ENCODE measurements around the gene RNASE12. TPM values are rescaled to one million over a fixed set of nuclear protein-coding genes. Genes with fewer than 3 reads are reported as not detected.

RNASE12 gene
- total and polyA plus RNA-seq, 2 donors (not counting 3 experiments of a cell fraction or from before 2014, with no cell fraction given), result not detected

DNA sequence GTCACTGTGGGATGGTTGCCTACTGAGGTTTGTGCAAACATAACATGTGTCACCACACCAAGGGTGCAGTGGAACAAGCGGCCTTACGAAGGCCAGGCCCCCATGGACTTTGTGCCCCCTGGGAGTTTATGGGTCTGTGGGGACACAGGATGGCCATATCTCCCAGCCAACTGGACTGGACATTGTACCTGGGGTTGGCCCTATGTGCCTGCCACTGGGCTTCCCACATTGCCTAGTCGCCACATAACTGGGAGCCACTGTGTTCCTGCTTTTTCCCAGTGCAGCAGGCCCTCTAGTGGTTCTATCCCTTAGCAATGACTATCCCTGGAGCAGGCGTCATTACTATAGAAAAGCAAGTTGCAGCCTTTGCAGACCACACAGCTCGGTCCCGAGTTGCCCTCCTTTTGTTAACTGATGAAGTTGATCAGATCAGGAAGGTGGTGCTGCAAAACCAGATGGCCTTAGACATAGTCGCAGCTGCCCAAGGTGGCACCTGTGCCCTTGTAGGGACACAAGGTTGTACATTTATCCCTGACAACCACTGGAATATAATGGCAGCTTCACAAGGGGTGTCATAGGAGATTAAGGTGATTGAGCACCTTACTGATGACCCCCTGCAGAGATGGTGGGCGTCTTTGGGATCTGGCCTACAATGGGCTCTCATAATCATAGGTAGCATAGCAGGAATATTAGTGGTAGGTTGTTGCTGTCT lies 15.2 kb upstream of the RNASE12 start:
- H3K9me1 ChIP-seq (replicated peaks; ENCODE audit: control insufficient read depth, extremely low read depth, insufficient read depth, low read length), result no peaks in the 10 kb centered on the region
- H3K27me3 ChIP-seq (ENCODE audit: control insufficient read depth in 2 of 2, insufficient read depth in 2 of 2, low read length in 2 of 2), result peaks cover 0 to 3% of the 10 kb centered on the region in 2 experiments
- no peaks in the 10 kb centered on the region for H3K79me2 ChIP-seq (ENCODE audit: control insufficient read depth, insufficient read depth, low read length)
- H3K27ac ChIP-seq (ENCODE audit: insufficient read depth, low read depth, low read length), result no peak overlapping the region
- H3K9me3 ChIP-seq (replicated peaks; ENCODE audit: control insufficient read depth, insufficient read depth, low read length), result no peaks in the 10 kb centered on the region
- DNase-seq (ENCODE audit: low read depth, low spot score) (peak; percentile 55), FAIRE-seq (peak; percentile 81)
- H3K4me1 ChIP-seq (ENCODE audit: control insufficient read depth, extremely low read depth, insufficient read depth, low read length), result peaks cover 4% of the 10 kb centered on the region
- H3K4me2 ChIP-seq (ENCODE audit: insufficient read depth, low read length), result no peak overlapping the region
- POLR2A ChIA-PET, result interaction anchor here (1.6 kb wide), 1 partner anchor 151 kb away, joined by 4 read pairs; the partner anchor contains the start of genes APEX1 and OSGEP
- H3K9ac ChIP-seq (replicated peaks; ENCODE audit: extremely low read depth, insufficient read depth, low read length), result no peak overlapping the region
- H2AFZ ChIP-seq (ENCODE audit: low read depth, low read length), result no peak overlapping the region
- intact Hi-C loops (cut with micrococcal nuclease), result loop anchor here (1.0 to 2.0 kb wide), 4 partner anchors 76 to 151 kb away; partner anchors contain the start of genes APEX1 and PNP
- no peaks in the 10 kb centered on the region for H3K36me3 ChIP-seq (ENCODE audit: control insufficient read depth in 2 of 2, extremely low read depth in 1 of 2, insufficient read depth in 2 of 2, low read length in 2 of 2)
- TF ChIP-seq, protein P1, sequence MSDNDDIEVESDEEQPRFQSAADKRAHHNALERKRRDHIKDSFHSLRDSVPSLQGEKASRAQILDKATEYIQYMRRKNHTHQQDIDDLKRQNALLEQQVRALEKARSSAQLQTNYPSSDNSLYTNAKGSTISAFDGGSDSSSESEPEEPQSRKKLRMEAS (IDR thresholded peaks at IDR 0.05; ENCODE audit: insufficient read depth, insufficient read length), result no peak
- TF ChIP-seq, protein P2, sequence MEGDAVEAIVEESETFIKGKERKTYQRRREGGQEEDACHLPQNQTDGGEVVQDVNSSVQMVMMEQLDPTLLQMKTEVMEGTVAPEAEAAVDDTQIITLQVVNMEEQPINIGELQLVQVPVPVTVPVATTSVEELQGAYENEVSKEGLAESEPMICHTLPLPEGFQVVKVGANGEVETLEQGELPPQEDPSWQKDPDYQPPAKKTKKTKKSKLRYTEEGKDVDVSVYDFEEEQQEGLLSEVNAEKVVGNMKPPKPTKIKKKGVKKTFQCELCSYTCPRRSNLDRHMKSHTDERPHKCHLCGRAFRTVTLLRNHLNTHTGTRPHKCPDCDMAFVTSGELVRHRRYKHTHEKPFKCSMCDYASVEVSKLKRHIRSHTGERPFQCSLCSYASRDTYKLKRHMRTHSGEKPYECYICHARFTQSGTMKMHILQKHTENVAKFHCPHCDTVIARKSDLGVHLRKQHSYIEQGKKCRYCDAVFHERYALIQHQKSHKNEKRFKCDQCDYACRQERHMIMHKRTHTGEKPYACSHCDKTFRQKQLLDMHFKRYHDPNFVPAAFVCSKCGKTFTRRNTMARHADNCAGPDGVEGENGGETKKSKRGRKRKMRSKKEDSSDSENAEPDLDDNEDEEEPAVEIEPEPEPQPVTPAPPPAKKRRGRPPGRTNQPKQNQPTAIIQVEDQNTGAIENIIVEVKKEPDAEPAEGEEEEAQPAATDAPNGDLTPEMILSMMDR (IDR thresholded peaks at IDR 0.05; ENCODE audit: extremely low read depth in 1 of 2, insufficient read depth in 1 of 2, low read depth in 1 of 2, low read length in 2 of 2), result peak; percentile 66 to 79
- TF ChIP-seq POLR2AphosphoS5 (IDR thresholded peaks at IDR 0.05; ENCODE audit: insufficient read depth, low read depth, low read length) (no peak), GATA2 (IDR thresholded peaks at IDR 0.05; ENCODE audit: insufficient read depth, insufficient read length, low read depth, low read length) (no peak), EZH2 (IDR thresholded peaks at IDR 0.05; ENCODE audit: borderline replicate concordance, low read depth, low read length, severe bottlenecking) (no peak), POLR2A (IDR thresholded peaks at IDR 0.05; ENCODE audit: low read depth, low read length) (no peak)
- BruUV-seq (replicated peaks), result no TSS peak
- CTCF ChIA-PET, result interaction anchor here (0.8 to 8.7 kb wide), 12 partner anchors 9 to 279 kb away, joined by 3 to 110 read pairs (median 5); partner anchors contain the start of genes APEX1, OSGEP, PARP2 and PIP4P1
- no peak overlapping the region for H3K4me3 ChIP-seq (replicated peaks in 1 of 3; ENCODE audit: insufficient read depth in 1 of 3, low read depth in 1 of 3, low read length in 3 of 3)
- no peaks in the 10 kb centered on the region for H4K20me1 ChIP-seq (replicated peaks; ENCODE audit: control insufficient read depth, extremely low read depth, insufficient read depth, low read length)
- dilution Hi-C loops (cut with MboI; ENCODE audit: extremely low pct_ligation_motif_present, low sequenced_read_pairs), result no loop called here
